SK-N-SH (cell line): ENCODE measurements around the gene UBALD1.

Experiments
- CHD2 ChIP-seq: fragments of 150-350 bp; IDR thresholded peaks from 2 replicates; pipeline ENCODE4 v1.6.1; 2018; ENCODE audit warnings: low read length; ENCODE audit not compliant: partially characterized antibody
- CTCF ChIP-seq: fragments of 200-600 bp; sonication (generic); IDR thresholded peaks from 2 replicates; pipeline ENCODE4 v1.6.1; 2017; ENCODE audit warnings: antibody characterized with exemption, mild to moderate bottlenecking, moderate library complexity
- EP300 ChIP-seq, 2 experiments: IDR thresholded peaks; 2 replicates each; pipeline versions ENCODE4 v1.4.0 to v1.6.1; 2012; ENCODE audit warnings: borderline replicate concordance in 1 of 2, low read depth in 1 of 2, low read length in 1 of 2
- EZH2phosphoT487 ChIP-seq: fragments of 200-600 bp; sonication (generic); IDR thresholded peaks from 2 replicates; pipeline ENCODE4 v1.6.1; 2017; ENCODE audit warnings: low read depth, mixed run types, mild to moderate bottlenecking, antibody characterized with exemption, moderate library complexity, borderline replicate concordance
- FOSL2 ChIP-seq: IDR thresholded peaks from 2 replicates; pipeline ENCODE4 v1.4.0; 2012; ENCODE audit warnings: low read depth, mild to moderate bottlenecking, moderate library complexity, borderline replicate concordance
- IRF3 ChIP-seq: fragments of 150-350 bp; IDR thresholded peaks from 2 replicates; pipeline ENCODE4 v1.6.1; 2016; ENCODE audit warnings: mild to moderate bottlenecking, low read depth, low read length
- JUND ChIP-seq: IDR thresholded peaks from 2 replicates; pipeline ENCODE4 v1.4.0; 2012
- MAX ChIP-seq: IDR thresholded peaks from 2 replicates; pipeline ENCODE4 v1.4.0; 2012; ENCODE audit warnings: low read depth
- RAD21 ChIP-seq: IDR thresholded peaks from 2 replicates; pipeline ENCODE4 v1.6.1; 2012; ENCODE audit warnings: mild to moderate bottlenecking, low read length
- RCOR1 ChIP-seq: fragments of 150-350 bp; IDR thresholded peaks from 2 replicates; pipeline ENCODE4 v1.6.1; 2017; ENCODE audit warnings: antibody characterized with exemption, low read length
- RFX5 ChIP-seq: IDR thresholded peaks from 2 replicates; pipeline ENCODE4 v1.6.1; 2012; ENCODE audit warnings: mild to moderate bottlenecking, improper control_type of control experiment, low read length
- YY1 ChIP-seq: IDR thresholded peaks from 2 replicates; pipeline ENCODE4 v1.4.0; 2012; ENCODE audit warnings: low read depth, mild to moderate bottlenecking
- ZBTB33 ChIP-seq: IDR thresholded peaks from 2 replicates; pipeline ENCODE4 v1.4.0; 2012; ENCODE audit warnings: low read depth, borderline replicate concordance

- TF ChIP-seq RCOR1, result no peak
- TF ChIP-seq EP300 (IDR thresholded peaks at IDR 0.05; ENCODE audit: borderline replicate concordance in 1 of 2, low read depth in 1 of 2, low read length in 1 of 2), result no peak
- no peak for TF ChIP-seq CTCF
- no peak for TF ChIP-seq YY1
- no peak for TF ChIP-seq EZH2phosphoT487
- no peak for TF ChIP-seq CHD2
- TF ChIP-seq ZBTB33, result no peak
- no peak for TF ChIP-seq RAD21
- TF ChIP-seq JUND, result no peak
- no peak for TF ChIP-seq FOSL2
- TF ChIP-seq RFX5, result no peak
- TF ChIP-seq MAX, result no peak
- no peak for TF ChIP-seq IRF3
These were observed 53.1 kb downstream of the UBALD1 start for GRCh38 chr16:4561596-4561995.
